DND-41 (cell line): ENCODE measurements around the gene SEMA5A.

Source experiments
- ATAC-seq: fragments of 200-7000 bp; cut with Tn5 transposase; 3 replicates; pipeline ENCODE4 v1.9.1; 2021; ENCODE audit warnings: low read depth; ENCODE audit not compliant: insufficient read depth
- DNase-seq: peaks from one replicate; pipeline ENCODE4 v3.0.0-alpha.2; 2020
- H2AFZ ChIP-seq: 2 replicates; pipeline ENCODE4 v1.6.0; 2012; ENCODE audit warnings: low read depth, low read length
- H3K27ac ChIP-seq: 2 replicates; pipeline ENCODE4 v1.5.1; 2012; ENCODE audit warnings: low read length, inconsistent platforms
- H3K27me3 ChIP-seq: fragments of 200-600 bp; sonication (generic); 2 replicates; pipeline ENCODE4 v1.6.0; 2012; ENCODE audit warnings: low read length, mild to moderate bottlenecking, inconsistent platforms; ENCODE audit not compliant: insufficient read depth, poor library complexity
- H3K36me3 ChIP-seq: 2 replicates; pipeline ENCODE4 v1.5.1; 2012; ENCODE audit warnings: low read length, inconsistent platforms; ENCODE audit not compliant: insufficient read depth
- H3K4me1 ChIP-seq: 2 replicates; pipeline ENCODE4 v1.5.1; 2012; ENCODE audit warnings: mild to moderate bottlenecking, low read length; ENCODE audit not compliant: insufficient read depth
- H3K4me2 ChIP-seq: 2 replicates; pipeline ENCODE4 v1.6.0; 2012; ENCODE audit warnings: mild to moderate bottlenecking, moderate library complexity, low read length, inconsistent platforms; ENCODE audit not compliant: insufficient read depth
- H3K4me3 ChIP-seq, 2 experiments: fragments of 200-600 bp in 1 of 2; shearing (Covaris generic) in 1 of 2; 2 replicates each; pipeline ENCODE4 v1.5.1; 2012 to 2016; ENCODE audit warnings: inconsistent platforms in 2 of 2, low read length in 2 of 2, mild to moderate bottlenecking in 2 of 2, low read depth in 1 of 2, moderate library complexity in 1 of 2
- H3K79me2 ChIP-seq: 2 replicates; pipeline ENCODE4 v1.6.0; 2012; ENCODE audit warnings: low read length, inconsistent platforms; ENCODE audit not compliant: insufficient read depth
- H3K9ac ChIP-seq: 2 replicates; pipeline ENCODE4 v1.6.0; 2012; ENCODE audit warnings: low read depth, mild to moderate bottlenecking, inconsistent platforms, low read length, moderate library complexity
- H3K9me3 ChIP-seq: 2 replicates; pipeline ENCODE4 v1.5.1; 2012; ENCODE audit warnings: low read length, moderate library complexity, mild to moderate bottlenecking, inconsistent platforms; ENCODE audit not compliant: insufficient read depth, severe bottlenecking
- H4K20me1 ChIP-seq: 2 replicates; pipeline ENCODE4 v1.6.0; 2012; ENCODE audit warnings: low read length; ENCODE audit not compliant: insufficient read depth
- CTCF ChIP-seq: IDR thresholded peaks from 2 replicates; pipeline ENCODE4 v1.5.1; 2012; ENCODE audit warnings: borderline replicate concordance, low read length, moderate library complexity, mild to moderate bottlenecking; ENCODE audit not compliant: poor library complexity, severe bottlenecking; ENCODE audit errors: extremely low read depth
- EZH2 ChIP-seq: IDR thresholded peaks from 3 replicates; pipeline ENCODE4 v1.6.1; 2012; ENCODE audit warnings: borderline replicate concordance, low read depth, mild to moderate bottlenecking, moderate library complexity, low read length, inconsistent platforms; ENCODE audit not compliant: severe bottlenecking

Gene SEMA5A

GRCh38 chr5:9239626-9240025, 306.2 kb downstream of the SEMA5A start:
- no peak overlapping the region for H3K4me2 ChIP-seq
- no peaks in the 10 kb centered on the region for H4K20me1 ChIP-seq
- ATAC-seq (no peak), DNase-seq (no peak)
- no peaks in the 10 kb centered on the region for H3K9me3 ChIP-seq
- H2AFZ ChIP-seq, result no peak overlapping the region
- TF ChIP-seq CTCF (no peak), EZH2 (no peak)
- H3K79me2 ChIP-seq, result no peaks in the 10 kb centered on the region
- no peak overlapping the region for H3K27ac ChIP-seq
- no peak overlapping the region for H3K4me3 ChIP-seq
- H3K27me3 ChIP-seq, result peaks cover 3% of the 10 kb centered on the region
- H3K36me3 ChIP-seq, result no peaks in the 10 kb centered on the region
- no peak overlapping the region for H3K9ac ChIP-seq
- no peaks in the 10 kb centered on the region for H3K4me1 ChIP-seq

- no peak overlapping the region for H3K9ac ChIP-seq
- H3K79me2 ChIP-seq, result no peaks in the 10 kb centered on the region
- no peaks in the 10 kb centered on the region for H3K9me3 ChIP-seq
- H4K20me1 ChIP-seq, result no peaks in the 10 kb centered on the region
- no peak overlapping the region for H3K4me2 ChIP-seq
- TF ChIP-seq CTCF (no peak), EZH2 (no peak)
- no peaks in the 10 kb centered on the region for H3K4me1 ChIP-seq
- DNase-seq, result no peak
- no peak overlapping the region for H3K27ac ChIP-seq
- no peaks in the 10 kb centered on the region for H3K36me3 ChIP-seq
- H3K27me3 ChIP-seq, result peaks cover 3% of the 10 kb centered on the region
- no peak overlapping the region for H3K4me3 ChIP-seq
- ATAC-seq, result no peak
- H2AFZ ChIP-seq, result no peak overlapping the region
These were observed 306.8 kb downstream of the SEMA5A start for GRCh38 chr5:9239071-9239470.

GRCh38 chr5:9233712-9234111, 312.2 kb downstream of the SEMA5A start:
- Histone ChIP-seq H3K79me2 (no peaks in the 10 kb centered on the region), H3K4me2 (no peak overlapping the region), H3K9ac (no peak overlapping the region), H2AFZ (no peak overlapping the region), H3K27ac (no peak overlapping the region), H3K27me3 (peaks cover 9% of the 10 kb centered on the region), H3K9me3 (no peaks in the 10 kb centered on the region), H3K4me1 (no peaks in the 10 kb centered on the region), H3K4me3 (no peak overlapping the region), H4K20me1 (no peaks in the 10 kb centered on the region), H3K36me3 (no peaks in the 10 kb centered on the region)
- no peak for ATAC-seq
- no peak for DNase-seq
- TF ChIP-seq CTCF (no peak), EZH2 (no peak)

GRCh38 chr5:9233035-9233434, 312.8 kb downstream of the SEMA5A start:
- no peak overlapping the region for H3K9ac ChIP-seq
- H3K4me3 ChIP-seq, result no peak overlapping the region
- H3K79me2 ChIP-seq, result no peaks in the 10 kb centered on the region
- H4K20me1 ChIP-seq, result no peaks in the 10 kb centered on the region
- no peak overlapping the region for H2AFZ ChIP-seq
- H3K36me3 ChIP-seq, result no peaks in the 10 kb centered on the region
- DNase-seq (no peak), ATAC-seq (no peak)
- TF ChIP-seq CTCF, result no peak
- H3K27me3 ChIP-seq, result peaks cover 9% of the 10 kb centered on the region
- no peak overlapping the region for H3K27ac ChIP-seq
- H3K9me3 ChIP-seq, result no peaks in the 10 kb centered on the region
- no peaks in the 10 kb centered on the region for H3K4me1 ChIP-seq
- H3K4me2 ChIP-seq, result no peak overlapping the region
